Nephron (organoid): Measurements from ENCODE around the gene CELF1.

ENCODE experiments used
- H3K27ac Mint-ChIP-seq, 3 experiments: 2 replicates each; pipeline ENCODE4 v1.8.0; 2020; ENCODE audit warnings: mixed read lengths in 3 of 3, mild to moderate bottlenecking in 2 of 3, moderate library complexity in 1 of 3
- H3K27me3 Mint-ChIP-seq: 2 replicates; pipeline ENCODE4 v1.8.0; 2021; ENCODE audit warnings: low read depth, mild to moderate bottlenecking, moderate library complexity, mixed read lengths
- H3K36me3 Mint-ChIP-seq: 2 replicates; pipeline ENCODE4 v1.8.0; 2020; ENCODE audit warnings: low read depth, mixed read lengths
- H3K4me1 Mint-ChIP-seq: 2 replicates; pipeline ENCODE4 v1.8.0; 2020; ENCODE audit warnings: mixed read lengths
- H3K4me3 Mint-ChIP-seq, 3 experiments: 2 replicates each; pipeline ENCODE4 v1.8.0; 2020; ENCODE audit warnings: mild to moderate bottlenecking in 3 of 3, mixed read lengths in 3 of 3, moderate library complexity in 2 of 3
- H3K9me3 Mint-ChIP-seq: 2 replicates; pipeline ENCODE4 v1.8.0; 2020; ENCODE audit warnings: mixed read lengths
- CTCF ChIP-seq, 3 experiments: fragments of 200-600 bp; sonication (generic); IDR thresholded peaks; one replicate each; pipeline ENCODE4 v1.5.0; 2021; ENCODE audit warnings: antibody characterized with exemption in 3 of 3; ENCODE audit not compliant: unreplicated experiment in 3 of 3

Gene CELF1

GRCh38 chr11:47469361-47470179 lies 83.4 kb downstream of the CELF1 start:
- Mint-ChIP-seq H3K27me3 (no peaks in the 10 kb centered on the region), H3K36me3 (peaks cover 63% of the 10 kb centered on the region), H3K4me1 (peaks cover 42% of the 10 kb centered on the region), H3K9me3 (no peaks in the 10 kb centered on the region), H3K27ac (peak overlapping the region in 2 of 3 experiments; percentile 74 to 97), H3K4me3 (no peak overlapping the region)
- no peak for TF ChIP-seq CTCF (IDR thresholded peaks at IDR 0.05; ENCODE audit: unreplicated experiment in 3 of 3)

DNA sequence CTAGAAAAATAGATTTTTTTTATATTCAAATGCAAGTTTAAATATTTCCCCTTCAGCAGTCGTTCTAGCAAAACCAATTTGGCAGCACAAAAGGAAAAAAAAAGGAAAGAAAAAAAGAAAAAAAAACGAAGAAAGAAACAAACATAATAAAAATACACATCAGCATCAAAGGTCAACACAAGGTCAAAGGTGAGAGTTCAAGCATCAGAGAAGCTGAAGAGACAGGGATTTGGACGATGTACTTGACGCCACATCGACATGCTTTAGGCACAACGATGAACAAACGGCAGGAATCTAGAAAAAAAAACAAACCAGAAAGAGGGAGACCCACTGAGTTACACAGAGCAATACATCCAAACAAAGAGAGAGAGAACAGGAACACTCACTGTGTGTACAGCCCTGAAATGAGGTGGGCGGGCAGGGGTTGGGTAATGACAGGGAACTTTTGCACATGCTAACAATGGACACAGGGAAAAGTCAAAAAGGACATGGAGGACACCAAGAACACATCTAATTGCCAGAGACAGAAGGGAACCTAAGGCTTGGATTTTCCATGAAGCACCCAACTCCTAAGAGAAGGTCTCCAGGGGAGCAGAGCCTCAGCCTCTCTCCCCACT lies 84.2 kb downstream of the CELF1 start:
- Mint-ChIP-seq H3K27me3 (no peaks in the 10 kb centered on the region), H3K36me3 (peaks cover 56% of the 10 kb centered on the region), H3K4me1 (peaks cover 42% of the 10 kb centered on the region), H3K4me3 (no peak overlapping the region), H3K27ac (peak overlapping the region in 2 of 3 experiments; percentile 74 to 97), H3K9me3 (no peaks in the 10 kb centered on the region)
- TF ChIP-seq CTCF (IDR thresholded peaks at IDR 0.05; ENCODE audit: unreplicated experiment in 3 of 3): no peak

- peaks cover 42% of the 10 kb centered on the region for H3K4me1 Mint-ChIP-seq
- H3K27me3 Mint-ChIP-seq: no peaks in the 10 kb centered on the region
- no peaks in the 10 kb centered on the region for H3K9me3 Mint-ChIP-seq
- H3K27ac Mint-ChIP-seq: peak overlapping the region; percentile 41 to 97 (median 86)
- no peak overlapping the region for H3K4me3 Mint-ChIP-seq
- H3K36me3 Mint-ChIP-seq: peaks cover 45% of the 10 kb centered on the region
- no peak for TF ChIP-seq CTCF (IDR thresholded peaks at IDR 0.05; ENCODE audit: unreplicated experiment in 3 of 3)
These were observed 85.6 kb downstream of the CELF1 start for GRCh38 chr11:47467357-47467756.

DNA sequence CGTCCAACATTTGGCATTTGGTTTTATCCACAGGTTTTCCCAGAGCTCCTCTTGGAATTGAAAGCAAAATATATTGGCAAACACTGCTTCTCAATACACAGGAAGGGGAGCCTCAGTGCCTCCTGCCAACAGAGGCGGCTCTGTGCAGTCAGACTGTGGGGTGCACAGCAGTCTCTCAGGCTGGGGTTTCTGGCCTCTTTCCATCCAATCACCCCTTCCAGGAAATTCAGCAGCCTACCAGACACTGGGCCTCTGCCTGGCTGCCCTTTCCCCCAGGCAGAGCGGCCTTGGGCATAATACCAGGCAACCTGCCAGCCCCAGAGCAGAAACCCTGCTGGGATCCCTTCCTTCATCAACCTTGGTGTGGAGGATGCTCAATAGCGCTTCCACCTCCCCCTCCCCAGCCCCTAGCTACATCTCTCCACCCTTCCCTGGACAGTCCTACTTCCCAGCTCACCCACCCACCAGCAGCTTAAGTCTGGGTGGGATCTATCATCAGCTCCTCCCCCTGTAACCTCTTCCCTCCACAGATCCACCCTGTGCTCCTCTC lies 86.2 kb downstream of the CELF1 start:
- H3K27me3 Mint-ChIP-seq: no peaks in the 10 kb centered on the region
- H3K4me1 Mint-ChIP-seq: peaks cover 42% of the 10 kb centered on the region
- no peak for TF ChIP-seq CTCF (IDR thresholded peaks at IDR 0.05; ENCODE audit: unreplicated experiment in 3 of 3)
- H3K4me3 Mint-ChIP-seq: no peak overlapping the region
- H3K27ac Mint-ChIP-seq: peak overlapping the region; percentile 41 to 97 (median 86)
- peaks cover 42% of the 10 kb centered on the region for H3K36me3 Mint-ChIP-seq
- H3K9me3 Mint-ChIP-seq: no peaks in the 10 kb centered on the region

DNA sequence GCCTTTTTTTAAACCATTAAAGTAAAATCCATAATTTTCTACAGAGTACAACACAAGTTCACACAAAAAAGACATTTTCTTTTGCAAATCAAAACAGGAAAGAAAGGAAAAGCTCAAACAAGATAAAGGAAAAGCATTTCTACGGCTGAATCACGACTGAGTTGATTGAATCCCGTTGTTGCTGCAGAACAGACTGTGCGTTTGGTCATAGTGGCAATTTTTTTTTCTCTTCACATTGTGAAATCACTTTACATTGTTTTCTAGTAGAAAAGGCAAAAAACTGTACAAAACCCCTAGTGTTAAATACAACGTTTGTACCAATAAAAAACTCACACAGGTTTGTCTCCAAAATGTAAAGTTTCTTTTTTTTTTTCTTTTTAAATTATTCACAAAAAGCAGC lies 86.7 kb downstream of the CELF1 start:
- H3K27me3 Mint-ChIP-seq: no peaks in the 10 kb centered on the region
- TF ChIP-seq CTCF (IDR thresholded peaks at IDR 0.05; ENCODE audit: unreplicated experiment in 3 of 3): no peak
- H3K9me3 Mint-ChIP-seq: no peaks in the 10 kb centered on the region

More for the DNA sequence above, 86.7 kb downstream of the CELF1 start:
- H3K4me1 Mint-ChIP-seq: peaks cover 42% of the 10 kb centered on the region
- peak overlapping the region in 2 of 3 experiments; percentile 86 to 97 for H3K27ac Mint-ChIP-seq
- H3K36me3 Mint-ChIP-seq: peaks cover 42% of the 10 kb centered on the region
- no peak overlapping the region for H3K4me3 Mint-ChIP-seq
